ENCODE data around the gene ATP1A2. TPM values are rescaled to one million over a fixed set of nuclear protein-coding genes. Genes with fewer than 3 reads are reported as not detected.

The ATP1A2 gene
- total RNA-seq, 1 donor from 2014 or later: not detected

DNA sequence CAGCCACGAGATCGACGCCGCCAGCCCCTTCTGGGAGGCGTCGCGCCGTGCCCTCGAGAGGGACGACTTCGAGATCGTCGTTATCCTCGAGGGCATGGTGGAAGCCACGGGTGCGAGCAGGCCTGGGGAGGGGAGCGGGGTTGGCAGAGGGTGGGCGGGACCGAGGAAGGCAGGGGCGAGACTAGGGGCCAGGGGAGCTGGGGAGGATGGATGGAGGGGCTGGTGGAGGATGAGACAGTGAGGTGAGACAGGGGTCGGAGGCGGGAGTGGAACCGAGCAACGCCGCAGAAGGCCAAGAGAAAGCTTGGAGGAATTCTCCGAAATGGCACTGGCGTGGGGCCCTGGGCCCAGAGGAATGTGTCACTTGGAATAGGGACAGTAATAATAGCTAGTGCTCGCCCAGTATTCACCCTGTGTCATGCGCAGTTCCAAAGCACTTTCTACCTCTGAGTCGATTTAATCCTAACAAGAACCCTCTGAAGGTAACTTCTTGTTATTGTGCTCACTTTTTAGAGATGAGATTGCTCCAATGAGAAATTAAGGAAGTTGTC, 30.7 kb upstream of the ATP1A2 start:
- ChIA-PET POLR2A (interaction anchor here (2.7 kb wide), 1 partner anchor 14 kb away, joined by 11 read pairs; the partner anchor contains the start of gene IGSF8), CTCF (interaction anchor here (1.3 to 7.6 kb wide), 11 partner anchors 9 to 291 kb away, joined by 4 to 81 read pairs (median 10); partner anchors contain the start of gene IGSF8)
- H3K27ac Mint-ChIP-seq: no peak overlapping the region
- ATAC-seq (ENCODE audit: low read depth): no peak
- intact Hi-C loops (cut with micrococcal nuclease): loop anchor here (1.0 kb wide), 4 partner anchors 39 to 291 kb away; no protein-coding TSS in a partner anchor
- no peak for DNase-seq
- no peaks in the 10 kb centered on the region for H3K9me3 Mint-ChIP-seq
- peaks cover 14% of the 10 kb centered on the region for H3K4me1 Mint-ChIP-seq
- no peak overlapping the region for H3K4me3 Mint-ChIP-seq
- peaks cover 37% of the 10 kb centered on the region for H3K36me3 Mint-ChIP-seq (ENCODE audit: low read depth)
- H3K27me3 Mint-ChIP-seq: peaks cover 26% of the 10 kb centered on the region
- TF ChIP-seq, protein P1, sequence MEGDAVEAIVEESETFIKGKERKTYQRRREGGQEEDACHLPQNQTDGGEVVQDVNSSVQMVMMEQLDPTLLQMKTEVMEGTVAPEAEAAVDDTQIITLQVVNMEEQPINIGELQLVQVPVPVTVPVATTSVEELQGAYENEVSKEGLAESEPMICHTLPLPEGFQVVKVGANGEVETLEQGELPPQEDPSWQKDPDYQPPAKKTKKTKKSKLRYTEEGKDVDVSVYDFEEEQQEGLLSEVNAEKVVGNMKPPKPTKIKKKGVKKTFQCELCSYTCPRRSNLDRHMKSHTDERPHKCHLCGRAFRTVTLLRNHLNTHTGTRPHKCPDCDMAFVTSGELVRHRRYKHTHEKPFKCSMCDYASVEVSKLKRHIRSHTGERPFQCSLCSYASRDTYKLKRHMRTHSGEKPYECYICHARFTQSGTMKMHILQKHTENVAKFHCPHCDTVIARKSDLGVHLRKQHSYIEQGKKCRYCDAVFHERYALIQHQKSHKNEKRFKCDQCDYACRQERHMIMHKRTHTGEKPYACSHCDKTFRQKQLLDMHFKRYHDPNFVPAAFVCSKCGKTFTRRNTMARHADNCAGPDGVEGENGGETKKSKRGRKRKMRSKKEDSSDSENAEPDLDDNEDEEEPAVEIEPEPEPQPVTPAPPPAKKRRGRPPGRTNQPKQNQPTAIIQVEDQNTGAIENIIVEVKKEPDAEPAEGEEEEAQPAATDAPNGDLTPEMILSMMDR (IDR thresholded peaks at IDR 0.05): no peak

DNA sequence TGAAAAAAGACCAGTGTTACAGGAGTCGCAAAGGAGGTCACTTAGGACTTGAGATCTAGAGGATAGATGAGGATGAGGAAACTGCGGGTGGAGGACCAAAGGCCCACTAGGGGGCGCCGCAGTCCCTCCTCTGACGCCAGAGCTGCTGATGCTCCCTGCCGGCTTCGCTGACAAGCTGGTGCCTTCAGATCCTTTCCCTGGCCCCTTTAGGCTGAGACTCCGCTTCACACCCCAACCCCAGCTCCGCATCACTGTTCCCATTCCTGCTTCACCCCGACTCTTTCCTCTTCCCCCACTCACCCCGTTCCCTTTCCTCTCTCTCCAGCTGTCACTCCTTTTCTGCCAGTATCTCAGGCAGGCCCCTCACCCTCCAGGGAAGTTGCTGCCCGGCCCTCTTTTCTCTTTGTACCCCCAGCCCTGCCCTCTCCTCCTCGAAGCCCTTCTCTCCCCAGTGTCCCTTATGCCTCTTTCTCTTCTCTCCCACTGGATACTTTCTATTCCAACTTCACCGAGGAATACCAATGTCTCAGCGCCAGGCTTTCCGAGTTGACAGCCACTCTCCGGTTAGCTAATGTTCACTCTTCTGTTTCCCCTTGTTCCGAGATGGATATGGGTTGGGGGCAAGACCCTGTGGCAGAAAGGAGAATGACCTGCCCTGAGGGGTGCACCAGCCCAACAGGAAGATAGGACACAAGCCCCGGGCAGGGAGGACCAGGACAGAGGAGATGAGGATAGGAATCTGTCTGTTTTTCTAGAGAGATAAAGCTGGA, 29.7 kb upstream of the ATP1A2 start:
- Mint-ChIP-seq H3K36me3 (ENCODE audit: low read depth) (peaks cover 47% of the 10 kb centered on the region), H3K4me3 (no peak overlapping the region), H3K4me1 (peaks cover 14% of the 10 kb centered on the region), H3K27me3 (peaks cover 16% of the 10 kb centered on the region), H3K9me3 (no peaks in the 10 kb centered on the region), H3K27ac (no peak overlapping the region)
- TF ChIP-seq, protein P1 (IDR thresholded peaks at IDR 0.05): no peak
- ChIA-PET POLR2A (interaction anchor here (2.7 kb wide), 1 partner anchor 13 kb away, joined by 11 read pairs; the partner anchor contains the start of gene IGSF8), CTCF (interaction anchor here (0.7 to 7.6 kb wide), 16 partner anchors 10 to 290 kb away, joined by 3 to 81 read pairs (median 6); partner anchors contain the start of gene IGSF8)
- ATAC-seq (ENCODE audit: low read depth) (peak; percentile 68), DNase-seq (peak; percentile 60)
- intact Hi-C loops (cut with micrococcal nuclease): loop anchor here (1.0 kb wide), 2 partner anchors 166 to 290 kb away; no protein-coding TSS in a partner anchor

DNA sequence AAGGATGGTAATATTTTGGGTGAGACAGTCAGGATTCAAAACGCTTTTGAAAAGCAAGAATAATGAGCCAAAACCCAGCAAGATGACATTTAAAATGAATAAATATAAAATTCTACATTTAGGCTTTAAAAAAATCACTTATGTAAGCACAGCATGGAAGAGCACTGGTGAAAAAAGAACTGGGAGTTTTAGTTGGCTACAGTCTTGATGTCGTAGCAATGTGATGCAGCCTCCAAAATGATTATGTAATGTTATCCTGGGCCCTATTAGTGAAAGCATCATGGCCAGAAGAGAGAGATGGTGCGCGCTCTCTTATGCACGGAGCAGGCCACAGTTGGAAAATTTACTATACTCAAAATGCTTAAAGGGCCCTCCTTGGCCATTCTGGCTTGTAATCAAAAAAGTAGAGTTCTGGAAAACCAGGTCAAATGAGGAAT, 29.1 kb upstream of the ATP1A2 start:
- H3K4me1 Mint-ChIP-seq: peaks cover 14% of the 10 kb centered on the region
- ChIA-PET POLR2A (interaction anchor here (1.4 to 2.7 kb wide), 2 partner anchors 10 to 12 kb away, joined by 4 to 11 read pairs; partner anchors contain the start of gene IGSF8), CTCF (interaction anchor here (0.9 to 7.6 kb wide), 8 partner anchors 11 to 290 kb away, joined by 3 to 81 read pairs (median 14); partner anchors contain the start of gene IGSF8)
- no peak overlapping the region for H3K27ac Mint-ChIP-seq
- DNase-seq: no peak
- no peak overlapping the region for H3K4me3 Mint-ChIP-seq
- peaks cover 12% of the 10 kb centered on the region for H3K27me3 Mint-ChIP-seq
- peaks cover 53% of the 10 kb centered on the region for H3K36me3 Mint-ChIP-seq (ENCODE audit: low read depth)
- intact Hi-C loops (cut with micrococcal nuclease): no loop called here
- H3K9me3 Mint-ChIP-seq: no peaks in the 10 kb centered on the region
- no peak for ATAC-seq (ENCODE audit: low read depth)
- TF ChIP-seq, protein P1 (IDR thresholded peaks at IDR 0.05): no peak

DNA sequence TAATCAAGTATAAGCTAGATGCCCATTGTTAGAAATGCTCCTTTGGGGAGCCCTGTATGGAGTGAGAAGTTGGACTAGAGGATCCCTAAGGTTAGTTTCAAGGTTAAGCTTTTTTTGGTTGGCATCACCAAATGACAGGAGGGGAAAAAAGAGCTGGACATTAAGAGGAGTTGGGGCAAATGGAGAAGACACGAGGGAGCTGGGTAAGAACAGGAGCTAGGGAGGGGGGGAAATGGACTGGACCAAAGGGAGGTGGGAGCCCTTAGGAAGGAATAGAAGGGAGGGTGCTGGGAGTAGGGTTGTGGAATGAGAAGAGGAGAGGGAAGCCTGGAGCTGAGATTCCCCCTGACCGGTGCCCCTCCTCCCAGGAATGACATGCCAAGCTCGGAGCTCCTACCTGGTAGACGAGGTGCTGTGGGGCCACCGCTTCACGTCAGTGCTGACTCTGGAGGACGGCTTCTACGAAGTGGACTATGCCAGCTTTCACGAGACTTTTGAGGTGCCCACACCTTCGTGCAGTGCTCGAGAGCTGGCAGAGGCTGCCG, 28.4 kb upstream of the ATP1A2 start:
- Mint-ChIP-seq H3K27ac (no peak overlapping the region), H3K4me3 (no peak overlapping the region), H3K27me3 (peaks cover 5% of the 10 kb centered on the region), H3K4me1 (peaks cover 14% of the 10 kb centered on the region), H3K9me3 (no peaks in the 10 kb centered on the region), H3K36me3 (ENCODE audit: low read depth) (peaks cover 61% of the 10 kb centered on the region)
- ChIA-PET POLR2A (interaction anchor here (0.9 to 2.7 kb wide), 3 partner anchors 9 to 162 kb away, joined by 4 to 11 read pairs (median 4); partner anchors contain the start of genes IGSF8 and TAGLN2), CTCF (interaction anchor here (1.0 to 7.6 kb wide), 6 partner anchors 10 to 289 kb away, joined by 4 to 81 read pairs (median 22); partner anchors contain the start of gene IGSF8)
- intact Hi-C loops (cut with micrococcal nuclease): no loop called here
- TF ChIP-seq, protein P1 (IDR thresholded peaks at IDR 0.05): no peak
- no peak for ATAC-seq (ENCODE audit: low read depth)
- no peak for DNase-seq
